ENCODE results near the gene CFAP100.

CFAP100 gene

GRCh38 chr3:126479642-126480041, 84.9 kb downstream of the CFAP100 start:
- no peak overlapping the region for H3K4me3 ChIP-seq (ENCODE audit: low read depth, low read length)
- ChIA-PET POLR2A (no interaction called here), CTCF (no interaction called here)
- H3K9me3 ChIP-seq (ENCODE audit: control insufficient read depth, insufficient read depth, low read depth, low read length) = no peaks in the 10 kb centered on the region
- no peak overlapping the region for H3K27ac ChIP-seq (ENCODE audit: extremely low read depth, low read depth, low read length)
- no peak for TF ChIP-seq MEIS1 (CRISPR knock-in tag; IDR thresholded peaks at IDR 0.05; ENCODE audit: borderline replicate concordance)
- TF ChIP-seq ZNF146 (tag by site-specific recombination; IDR thresholded peaks at IDR 0.05) = no peak
- H3K36me3 ChIP-seq (ENCODE audit: control insufficient read depth in 2 of 2, insufficient read depth in 1 of 2, low read length in 2 of 2) = no peaks in the 10 kb centered on the region
- H3K4me1 ChIP-seq (ENCODE audit: control insufficient read depth, insufficient read depth, low read length) = no peaks in the 10 kb centered on the region

GRCh38 chr3:126480206-126480605, 85.5 kb downstream of the CFAP100 start:
- H3K9me3 ChIP-seq (ENCODE audit: control insufficient read depth, insufficient read depth, low read depth, low read length) = no peaks in the 10 kb centered on the region
- TF ChIP-seq ZNF211 (tag by site-specific recombination; IDR thresholded peaks at IDR 0.05; ENCODE audit: low read depth) = no peak
- no peak for TF ChIP-seq SP7 (tag by site-specific recombination; IDR thresholded peaks at IDR 0.05)
- peak; percentile 28; the same call in 1 of the 2 replicates for TF ChIP-seq ZNF623 (tag by site-specific recombination; IDR thresholded peaks at IDR 0.05)
- no peak for TF ChIP-seq PRDM10 (tag by site-specific recombination; IDR thresholded peaks at IDR 0.05)
- TF ChIP-seq, protein P1, sequence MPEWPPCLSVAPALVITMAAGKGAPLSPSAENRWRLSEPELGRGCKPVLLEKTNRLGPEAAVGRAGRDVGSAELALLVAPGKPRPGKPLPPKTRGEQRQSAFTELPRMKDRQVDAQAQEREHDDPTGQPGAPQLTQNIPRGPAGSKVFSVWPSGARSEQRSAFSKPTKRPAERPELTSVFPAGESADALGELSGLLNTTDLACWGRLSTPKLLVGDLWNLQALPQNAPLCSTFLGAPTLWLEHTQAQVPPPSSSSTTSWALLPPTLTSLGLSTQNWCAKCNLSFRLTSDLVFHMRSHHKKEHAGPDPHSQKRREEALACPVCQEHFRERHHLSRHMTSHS (tag by site-specific recombination; IDR thresholded peaks at IDR 0.05) = no peak
- no peak for TF ChIP-seq ZNF280C (tag by site-specific recombination; IDR thresholded peaks at IDR 0.05)
- no peak overlapping the region for H3K4me3 ChIP-seq (ENCODE audit: low read depth, low read length)
- ChIA-PET POLR2A (no interaction called here), CTCF (no interaction called here)
- H3K36me3 ChIP-seq (ENCODE audit: control insufficient read depth in 2 of 2, insufficient read depth in 1 of 2, low read length in 2 of 2) = no peaks in the 10 kb centered on the region
- no peak overlapping the region for H3K27ac ChIP-seq (ENCODE audit: extremely low read depth, low read depth, low read length)
- H3K4me1 ChIP-seq (ENCODE audit: control insufficient read depth, insufficient read depth, low read length) = no peaks in the 10 kb centered on the region

DNA sequence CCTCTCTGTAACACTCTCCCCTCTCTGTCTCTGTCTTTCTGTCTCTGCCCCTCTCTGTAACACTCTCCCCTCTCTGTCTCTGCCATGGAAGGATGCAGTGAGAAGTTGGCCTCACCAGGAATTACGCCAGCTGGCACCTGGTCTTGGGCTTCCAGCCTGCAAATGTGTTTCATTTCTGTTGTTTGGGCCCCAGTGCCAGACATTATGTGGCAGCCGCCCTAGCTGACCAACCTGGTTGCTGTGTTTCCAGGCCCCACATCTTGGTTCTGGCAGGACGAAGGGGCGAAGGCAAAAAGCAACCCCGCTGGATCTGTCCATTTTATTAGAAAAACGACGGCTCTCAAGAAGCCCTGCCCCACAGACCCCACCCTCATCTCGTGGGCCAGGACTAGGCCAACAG, 86.2 kb downstream of the CFAP100 start:
- POLR2A ChIA-PET = no interaction called here
- Histone ChIP-seq H3K36me3 (ENCODE audit: control insufficient read depth in 2 of 2, insufficient read depth in 1 of 2, low read length in 2 of 2) (no peaks in the 10 kb centered on the region), H3K27ac (ENCODE audit: extremely low read depth, low read depth, low read length) (no peak overlapping the region), H3K9me3 (ENCODE audit: control insufficient read depth, insufficient read depth, low read depth, low read length) (no peaks in the 10 kb centered on the region), H3K4me3 (ENCODE audit: low read depth, low read length) (no peak overlapping the region), H3K4me1 (ENCODE audit: control insufficient read depth, insufficient read depth, low read length) (no peaks in the 10 kb centered on the region)
- CTCF ChIA-PET = no interaction called here
- no peak for TF ChIP-seq ZNF324 (tag by site-specific recombination; IDR thresholded peaks at IDR 0.05)
- TF ChIP-seq, protein P2, sequence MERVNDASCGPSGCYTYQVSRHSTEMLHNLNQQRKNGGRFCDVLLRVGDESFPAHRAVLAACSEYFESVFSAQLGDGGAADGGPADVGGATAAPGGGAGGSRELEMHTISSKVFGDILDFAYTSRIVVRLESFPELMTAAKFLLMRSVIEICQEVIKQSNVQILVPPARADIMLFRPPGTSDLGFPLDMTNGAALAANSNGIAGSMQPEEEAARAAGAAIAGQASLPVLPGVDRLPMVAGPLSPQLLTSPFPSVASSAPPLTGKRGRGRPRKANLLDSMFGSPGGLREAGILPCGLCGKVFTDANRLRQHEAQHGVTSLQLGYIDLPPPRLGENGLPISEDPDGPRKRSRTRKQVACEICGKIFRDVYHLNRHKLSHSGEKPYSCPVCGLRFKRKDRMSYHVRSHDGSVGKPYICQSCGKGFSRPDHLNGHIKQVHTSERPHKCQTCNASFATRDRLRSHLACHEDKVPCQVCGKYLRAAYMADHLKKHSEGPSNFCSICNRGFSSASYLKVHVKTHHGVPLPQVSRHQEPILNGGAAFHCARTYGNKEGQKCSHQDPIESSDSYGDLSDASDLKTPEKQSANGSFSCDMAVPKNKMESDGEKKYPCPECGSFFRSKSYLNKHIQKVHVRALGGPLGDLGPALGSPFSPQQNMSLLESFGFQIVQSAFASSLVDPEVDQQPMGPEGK (tag by site-specific recombination; IDR thresholded peaks at IDR 0.05) = no peak
- no peak for TF ChIP-seq ZNF48 (tag by site-specific recombination; IDR thresholded peaks at IDR 0.05)
- TF ChIP-seq ZNF239 (tag by site-specific recombination; IDR thresholded peaks at IDR 0.05) = no peak
- TF ChIP-seq ZNF785 (tag by site-specific recombination; IDR thresholded peaks at IDR 0.05) = no peak
- TF ChIP-seq ZBTB1 (tag by site-specific recombination; IDR thresholded peaks at IDR 0.05) = no peak
- TF ChIP-seq MEIS1 (CRISPR knock-in tag; IDR thresholded peaks at IDR 0.05; ENCODE audit: borderline replicate concordance) = no peak
- no peak for TF ChIP-seq ZNF202 (tag by site-specific recombination; IDR thresholded peaks at IDR 0.05; ENCODE audit: borderline replicate concordance)
- no peak for TF ChIP-seq IKZF3 (tag by site-specific recombination; IDR thresholded peaks at IDR 0.05)
- no peak for TF ChIP-seq ZNF280C (tag by site-specific recombination; IDR thresholded peaks at IDR 0.05)
- TF ChIP-seq ZNF341 (tag by site-specific recombination; IDR thresholded peaks at IDR 0.05; ENCODE audit: low read depth) = no peak
- TF ChIP-seq ZNF555 (tag by site-specific recombination; conservative IDR thresholded peaks at IDR 0.05) = no peak
- TF ChIP-seq ZNF830 (tag by site-specific recombination; IDR thresholded peaks at IDR 0.05; ENCODE audit: low read depth) = no peak
- no peak for TF ChIP-seq ZNF791 (tag by site-specific recombination; IDR thresholded peaks at IDR 0.05)
- TF ChIP-seq ZNF596 (tag by site-specific recombination; IDR thresholded peaks at IDR 0.05) = no peak
